ENCODE measurements around the gene RIC1.
A peak's percentile ranks its signal among the peaks of the same experiment; 100 is the strongest.
"Not testable (repeated sequence)": the region's sequence is repeated elsewhere in the genome, so short reads cannot be mapped to it uniquely, and the experiment has no call there.

The RIC1 gene

GRCh38 chr9:5675046-5675445 lies 46.1 kb downstream of the RIC1 start:
- DNase-seq, result not testable (repeated sequence)

- DNase-seq, result not testable (repeated sequence)
Observed at GRCh38 chr9:5683591-5683990, 54.7 kb downstream of the RIC1 start.

GRCh38 chr9:5684101-5684500 lies 55.2 kb downstream of the RIC1 start:
- no peak for DNase-seq

- DNase-seq, result peak; percentile 3
Observed at GRCh38 chr9:5688109-5688508, 59.2 kb downstream of the RIC1 start.

GRCh38 chr9:5690278-5690677 lies 61.4 kb downstream of the RIC1 start:
- no peak for DNase-seq

- DNase-seq, result no peak
Observed at GRCh38 chr9:5695860-5696259, 67.0 kb downstream of the RIC1 start.

GRCh38 chr9:5696884-5697283 lies 68.0 kb downstream of the RIC1 start:
- DNase-seq, result no peak

- no peak for DNase-seq
Observed at GRCh38 chr9:5698004-5698403, 69.1 kb downstream of the RIC1 start.

- no peak for DNase-seq
Observed at GRCh38 chr9:5698810-5699556, 70.1 kb downstream of the RIC1 start.

GRCh38 chr9:5708414-5708813 lies 79.5 kb downstream of the RIC1 start:
- DNase-seq, result peak; percentile 6

GRCh38 chr9:5712651-5713390 lies 83.9 kb downstream of the RIC1 start:
- peak; percentile 33 for DNase-seq

GRCh38 chr9:5714501-5715401 lies 85.8 kb downstream of the RIC1 start:
- DNase-seq, result peak; percentile 56

GRCh38 chr9:5715548-5716127 lies 86.7 kb downstream of the RIC1 start:
- DNase-seq, result no peak

- not testable (repeated sequence) for DNase-seq
Observed at GRCh38 chr9:5717434-5717833, 88.5 kb downstream of the RIC1 start.

GRCh38 chr9:5718296-5719032 lies 89.6 kb downstream of the RIC1 start:
- DNase-seq, result no peak

GRCh38 chr9:5719100-5719926 lies 90.4 kb downstream of the RIC1 start:
- peak; percentile 29 for DNase-seq

- DNase-seq, result no peak
Observed at GRCh38 chr9:5720151-5720550, 91.2 kb downstream of the RIC1 start.

- peak; percentile 63 for DNase-seq
Observed at GRCh38 chr9:5721279-5722087, 92.6 kb downstream of the RIC1 start.

GRCh38 chr9:5722679-5723078 lies 93.8 kb downstream of the RIC1 start:
- DNase-seq, result not testable (repeated sequence)

- DNase-seq, result no peak
Observed at GRCh38 chr9:5735072-5735471, 106.2 kb downstream of the RIC1 start.
